Epithelial cell of proximal tubule (primary cell): Measurements from ENCODE around the gene LPAR4. TPM values are rescaled to one million over a fixed set of nuclear protein-coding genes. Genes with fewer than 3 reads are reported as not detected.
"Not testable (repeated sequence)": the region's sequence is repeated elsewhere in the genome, so short reads cannot be mapped to it uniquely, and the experiment has no call there.

Experiments
- DNase-seq: peaks from one replicate; pipeline ENCODE4 v3.0.0-alpha.2; 2011; ENCODE audit warnings: low read depth
- H3K4me3 ChIP-seq: 2 replicates; pipeline ENCODE4 v1.5.1; 2011; ENCODE audit warnings: low read depth, mild to moderate bottlenecking, low read length
- total RNA-seq: library from RNA; depleted of rRNA; stranded (reverse); fragments of >200 nt; gene quantifications from 2 replicates; pipeline ENCODE4 v1.2.3, GENCODE V29; 2015
- TF ChIP-seq, protein P1 (sequence below): conservative IDR thresholded peaks from 2 replicates; pipeline ENCODE4 v1.5.1; 2012; ENCODE audit warnings: low read depth, mild to moderate bottlenecking, low read length

LPAR4 gene
- total RNA-seq, 1 donor from 2014 or later = 0.52 TPM

DNA sequence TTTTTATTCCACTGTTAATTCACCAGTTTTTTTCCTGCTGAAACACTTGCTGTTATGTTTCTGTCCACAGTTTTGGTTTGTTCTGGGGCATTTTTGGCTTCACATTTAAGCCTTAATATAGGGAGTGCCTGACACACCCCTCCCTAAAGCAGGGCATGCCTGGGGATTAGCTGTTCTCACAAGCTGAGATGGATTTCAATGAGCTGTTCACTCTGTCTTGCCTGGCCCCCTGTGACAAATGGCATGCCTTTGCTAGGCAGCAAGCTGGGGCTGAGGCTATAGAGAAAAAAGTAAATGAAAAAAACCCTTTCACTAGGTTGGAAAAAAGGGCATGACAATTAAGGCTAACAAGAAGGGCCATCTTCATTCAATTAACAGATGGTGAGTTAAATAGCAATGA is 22.4 kb downstream of the LPAR4 start:
- TF ChIP-seq, protein P1, sequence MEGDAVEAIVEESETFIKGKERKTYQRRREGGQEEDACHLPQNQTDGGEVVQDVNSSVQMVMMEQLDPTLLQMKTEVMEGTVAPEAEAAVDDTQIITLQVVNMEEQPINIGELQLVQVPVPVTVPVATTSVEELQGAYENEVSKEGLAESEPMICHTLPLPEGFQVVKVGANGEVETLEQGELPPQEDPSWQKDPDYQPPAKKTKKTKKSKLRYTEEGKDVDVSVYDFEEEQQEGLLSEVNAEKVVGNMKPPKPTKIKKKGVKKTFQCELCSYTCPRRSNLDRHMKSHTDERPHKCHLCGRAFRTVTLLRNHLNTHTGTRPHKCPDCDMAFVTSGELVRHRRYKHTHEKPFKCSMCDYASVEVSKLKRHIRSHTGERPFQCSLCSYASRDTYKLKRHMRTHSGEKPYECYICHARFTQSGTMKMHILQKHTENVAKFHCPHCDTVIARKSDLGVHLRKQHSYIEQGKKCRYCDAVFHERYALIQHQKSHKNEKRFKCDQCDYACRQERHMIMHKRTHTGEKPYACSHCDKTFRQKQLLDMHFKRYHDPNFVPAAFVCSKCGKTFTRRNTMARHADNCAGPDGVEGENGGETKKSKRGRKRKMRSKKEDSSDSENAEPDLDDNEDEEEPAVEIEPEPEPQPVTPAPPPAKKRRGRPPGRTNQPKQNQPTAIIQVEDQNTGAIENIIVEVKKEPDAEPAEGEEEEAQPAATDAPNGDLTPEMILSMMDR = no peak
- DNase-seq = no peak

DNA sequence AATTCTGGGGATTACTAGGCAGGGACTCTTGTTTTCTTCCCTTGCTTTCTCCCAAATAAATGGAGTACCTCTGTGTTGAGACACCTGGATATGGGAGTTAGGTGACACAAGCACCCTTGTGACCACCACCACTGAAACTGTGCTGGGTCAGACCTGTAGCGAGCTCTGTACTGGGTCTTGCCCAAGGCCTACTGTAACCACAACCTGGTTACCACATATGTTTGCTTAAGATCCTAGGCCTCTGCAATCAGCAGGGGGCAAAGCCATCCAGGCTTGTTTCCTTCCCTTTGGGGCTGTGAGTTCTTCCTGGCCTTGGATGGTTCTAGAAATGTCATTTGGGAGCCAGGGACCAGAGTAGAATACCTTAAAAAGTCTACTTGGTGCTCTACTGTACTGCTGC is 49.4 kb downstream of the LPAR4 start:
- DNase-seq = no peak
- H3K4me3 ChIP-seq = no peak overlapping the region
- TF ChIP-seq, protein P1 = no peak

More for the DNA sequence above, 22.4 kb downstream of the LPAR4 start:
- no peak overlapping the region for H3K4me3 ChIP-seq

DNA sequence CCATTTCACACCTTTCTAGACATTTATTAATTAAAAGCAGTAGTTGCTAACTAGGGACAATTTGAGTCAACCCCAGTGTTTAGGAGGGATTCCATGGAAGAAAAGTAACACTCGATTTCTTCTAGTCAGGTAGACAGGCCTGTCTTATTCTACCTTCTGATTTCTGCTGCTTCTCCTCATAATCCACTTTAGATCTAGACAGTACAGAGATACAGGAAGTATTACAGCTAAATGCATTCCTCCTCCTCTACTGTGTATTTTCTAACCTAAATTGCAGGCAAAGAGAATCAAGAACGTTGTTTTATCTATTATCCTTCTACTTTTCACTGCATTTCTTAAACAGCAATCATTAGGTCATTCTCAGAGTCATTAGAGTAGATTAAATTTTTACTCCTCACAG is 52.6 kb downstream of the LPAR4 start:
- no peak overlapping the region for H3K4me3 ChIP-seq
- TF ChIP-seq, protein P1 = no peak
- DNase-seq = no peak

DNA sequence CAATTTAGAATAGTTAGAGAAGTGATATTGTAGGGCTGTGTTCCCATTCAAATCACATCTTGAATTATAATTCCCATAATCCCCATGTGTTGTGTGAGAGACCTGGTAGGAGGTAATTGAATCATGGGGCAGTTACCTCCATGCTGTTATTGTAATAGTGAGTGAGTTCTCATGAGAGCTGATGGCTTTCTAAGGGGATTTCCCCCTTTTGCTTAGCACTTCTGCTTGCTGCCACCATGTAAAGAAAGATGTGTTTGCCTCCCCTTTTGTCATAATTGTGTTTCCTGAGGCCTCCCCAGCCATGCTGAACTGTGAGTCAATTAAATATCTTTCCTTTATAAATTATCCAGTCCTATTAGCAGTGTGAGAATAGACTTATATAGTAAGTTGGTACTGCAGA is 53.2 kb downstream of the LPAR4 start:
- DNase-seq = no peak
- TF ChIP-seq, protein P1 = no peak

DNA sequence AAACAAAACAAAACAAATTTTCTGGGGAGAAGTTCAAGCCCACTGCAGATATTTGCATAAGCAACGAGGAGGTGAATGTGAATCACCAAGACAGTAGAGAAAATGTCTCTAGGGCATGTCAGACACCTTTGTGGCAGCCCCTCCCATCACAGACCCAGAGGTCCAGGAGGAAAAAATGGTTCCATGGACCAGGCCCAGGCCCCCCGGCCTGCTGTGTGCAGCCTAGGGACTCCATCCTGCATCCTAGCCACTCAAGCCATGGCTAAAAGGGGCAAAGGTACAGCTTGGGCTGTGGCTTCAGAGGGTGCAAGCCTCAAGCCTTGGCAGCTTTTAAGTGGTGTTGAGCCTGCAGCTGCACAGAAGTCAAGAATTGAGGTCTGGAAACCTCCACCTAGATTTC is 54.0 kb downstream of the LPAR4 start:
- TF ChIP-seq, protein P1 = no peak
- no peak overlapping the region for H3K4me3 ChIP-seq
- DNase-seq = no peak

More for the DNA sequence above, 53.2 kb downstream of the LPAR4 start:
- H3K4me3 ChIP-seq = no peak overlapping the region

DNA sequence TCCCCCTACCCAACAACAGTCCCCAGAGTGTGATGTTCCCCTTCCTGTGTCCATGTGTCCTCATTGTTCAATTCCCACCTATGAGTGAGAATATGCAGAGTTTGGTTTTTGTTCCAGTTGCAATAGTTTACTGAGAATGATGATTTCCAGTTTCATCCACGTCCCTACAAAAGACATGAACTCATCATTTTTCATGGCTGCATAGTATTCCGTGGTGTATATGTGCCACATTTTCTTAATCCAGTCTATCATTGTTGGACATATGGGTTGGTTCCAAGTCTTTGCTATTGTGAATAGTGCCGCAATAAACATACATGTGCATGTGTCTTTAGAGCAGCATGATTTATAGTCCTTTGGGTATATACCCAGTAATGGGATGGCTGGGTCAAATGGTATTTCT is 55.0 kb downstream of the LPAR4 start:
- H3K4me3 ChIP-seq, DNase-seq: not testable (repeated sequence)

Other genes with a start within 250 kb of the LPAR4 start
- 0.06 and 4.9 TPM in 2 replicates for gene RTL3, start 88.4 kb upstream of the LPAR4 start, total RNA-seq
- gene P2RY10, start 197.7 kb downstream of the LPAR4 start, total RNA-seq = not detected in 2 replicates